Measurements from ENCODE around the gene SLPI. TPM values are rescaled to one million over a fixed set of nuclear protein-coding genes. Genes with fewer than 3 reads are reported as not detected.
A peak's percentile ranks its signal among the peaks of the same experiment; 100 is the strongest.

The SLPI gene
- total RNA-seq, 1 donor from 2014 or later, result 548 TPM

GRCh38 chr20:45218636-45219035 is 35.7 kb downstream of the SLPI start:
- no peak for DNase-seq (ENCODE audit: low spot score)

GRCh38 chr20:45218124-45218523 is 36.2 kb downstream of the SLPI start:
- DNase-seq (ENCODE audit: low spot score), result no peak

- DNase-seq (ENCODE audit: low spot score), result no peak
Measured at GRCh38 chr20:45212836-45213235, 41.5 kb downstream of the SLPI start.

GRCh38 chr20:45211569-45212474 is 42.5 kb downstream of the SLPI start:
- DNase-seq (ENCODE audit: low spot score), result no peak

GRCh38 chr20:45209924-45210323 is 44.4 kb downstream of the SLPI start:
- no peak for DNase-seq (ENCODE audit: low spot score)

GRCh38 chr20:45206725-45207124 is 47.6 kb downstream of the SLPI start, which contains the start of gene SEMG1:
TSS of gene SEMG1 (plus strand) at chr20:45207033. CDS start at chr20:45207054, 21 bp downstream.
- peak; percentile 35 for DNase-seq (ENCODE audit: low spot score)

Other genes with a start within 250 kb of the SLPI start
- gene KCNS1, start 153.4 kb downstream of the SLPI start, total RNA-seq, result 11.2 TPM
- not detected for gene WFDC5, start 139.4 kb downstream of the SLPI start, total RNA-seq
- not detected for gene WFDC12, start 130.1 kb downstream of the SLPI start, total RNA-seq
- gene PI3, start 79.7 kb downstream of the SLPI start, total RNA-seq, result not detected
- 1.1 TPM for gene SEMG1, start 47.5 kb downstream of the SLPI start, total RNA-seq
- gene SEMG2, start 33.2 kb downstream of the SLPI start, total RNA-seq, result not detected
- gene RBPJL, start 52.3 kb upstream of the SLPI start, total RNA-seq, result 0.26 TPM
- 0.09 TPM for gene MATN4, start 53.7 kb upstream of the SLPI start, total RNA-seq
- gene SDC4, start 93.9 kb upstream of the SLPI start, total RNA-seq, result 118 TPM
- 41.3 TPM for gene SYS1, start 108.6 kb upstream of the SLPI start, total RNA-seq
- gene TP53TG5, start 123.8 kb upstream of the SLPI start, total RNA-seq, result not detected
- 48.0 TPM for gene DBNDD2, start 153.7 kb upstream of the SLPI start, total RNA-seq
- gene PIGT, start 161.6 kb upstream of the SLPI start, total RNA-seq, result 98.3 TPM
- gene WFDC2, start 215.2 kb upstream of the SLPI start, total RNA-seq, result 144 TPM

Measured in mucosa of gallbladder (tissue), 1 donor.